NCI-H187 (cell line): ENCODE measurements around the gene SYT14.
"Not testable (repeated sequence)": the region's sequence is repeated elsewhere in the genome, so short reads cannot be mapped to it uniquely, and the experiment has no call there.

Source experiments
- DNase-seq, 2 experiments: peaks; one replicate each; lab custom pipeline; 2025; lab: John Stamatoyannopoulos, UW

Gene SYT14

GRCh38 chr1:209936125-209936524 lies 1.9 kb upstream of the SYT14 start:
- no peak for DNase-seq

- DNase-seq: no peak
Observed at GRCh38 chr1:209945377-209945776, 7.4 kb downstream of the SYT14 start.

- DNase-seq: no peak
Observed at GRCh38 chr1:209948155-209948554, 10.1 kb downstream of the SYT14 start.

- DNase-seq: no peak
Observed at GRCh38 chr1:209956116-209956515, 18.1 kb downstream of the SYT14 start.

GRCh38 chr1:209959623-209960022 lies 21.6 kb downstream of the SYT14 start:
- DNase-seq: no peak

GRCh38 chr1:209960926-209961325 lies 22.9 kb downstream of the SYT14 start:
- no peak for DNase-seq

GRCh38 chr1:209962388-209962787 lies 24.4 kb downstream of the SYT14 start:
- no peak for DNase-seq

- DNase-seq: no peak
Observed at GRCh38 chr1:209962856-209963255, 24.8 kb downstream of the SYT14 start.

GRCh38 chr1:209965996-209966395 lies 28.0 kb downstream of the SYT14 start:
- DNase-seq: no peak

GRCh38 chr1:209978721-209979120 lies 40.7 kb downstream of the SYT14 start:
- DNase-seq: not testable (repeated sequence)

DNA sequence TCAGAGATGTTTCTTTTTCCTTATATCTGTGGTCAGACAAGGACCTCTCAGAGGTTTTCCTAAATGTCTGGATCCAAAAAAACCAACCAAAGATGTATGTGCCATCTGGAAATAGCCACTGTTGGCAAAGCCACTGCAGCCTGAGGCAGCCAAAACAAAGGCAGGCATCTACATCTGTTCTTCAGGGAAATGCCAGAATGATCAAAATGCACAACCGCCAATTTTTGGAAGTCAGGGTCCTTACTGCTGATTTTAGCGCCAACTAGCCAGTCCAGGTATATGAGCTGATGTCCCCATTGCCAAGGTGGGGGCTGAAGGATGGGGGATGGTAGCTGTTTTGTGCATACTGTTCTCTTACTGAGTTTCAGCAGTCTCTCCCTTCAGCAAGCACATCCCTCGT lies 45.9 kb downstream of the SYT14 start:
- DNase-seq: no peak

- no peak for DNase-seq
Observed at GRCh38 chr1:209985002-209985401, 47.0 kb downstream of the SYT14 start.

DNA sequence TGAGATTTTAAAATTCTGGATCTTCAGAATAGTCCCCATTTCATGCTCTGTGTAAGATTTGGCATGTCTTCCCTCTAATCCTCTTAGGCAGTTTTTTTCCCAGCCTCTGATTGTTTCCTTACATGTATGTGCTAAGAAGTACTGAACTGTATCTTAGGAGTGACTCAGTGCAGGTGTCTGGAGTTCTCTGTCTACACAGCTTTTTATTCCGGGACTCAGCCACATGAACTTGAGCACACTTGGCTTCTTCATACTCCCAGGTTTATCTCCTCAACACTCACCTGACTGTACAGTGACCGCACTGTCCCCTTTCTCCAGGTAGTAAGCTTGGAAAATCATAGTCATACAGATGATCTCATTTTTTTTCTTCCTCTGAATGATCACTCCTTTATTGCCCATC lies 50.7 kb downstream of the SYT14 start:
- DNase-seq: no peak

DNA sequence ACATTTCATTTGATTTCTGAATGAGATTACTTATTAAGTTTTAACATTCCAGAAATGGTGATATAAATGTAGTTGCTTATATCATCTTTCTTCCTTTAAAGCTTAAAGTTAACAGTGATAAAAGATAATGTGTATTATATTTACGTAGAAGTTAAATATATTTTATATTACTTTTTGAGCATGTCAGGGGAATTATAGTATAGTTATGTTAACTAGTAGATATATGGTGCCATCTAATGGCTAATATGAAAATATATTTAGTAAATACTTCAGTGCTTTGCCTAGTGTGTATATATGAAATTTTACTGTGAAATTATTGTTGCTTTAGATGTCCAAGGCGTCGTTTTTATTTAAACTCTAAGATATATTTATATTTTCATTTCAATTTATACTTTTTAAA lies 51.5 kb downstream of the SYT14 start:
- no peak for DNase-seq

DNA sequence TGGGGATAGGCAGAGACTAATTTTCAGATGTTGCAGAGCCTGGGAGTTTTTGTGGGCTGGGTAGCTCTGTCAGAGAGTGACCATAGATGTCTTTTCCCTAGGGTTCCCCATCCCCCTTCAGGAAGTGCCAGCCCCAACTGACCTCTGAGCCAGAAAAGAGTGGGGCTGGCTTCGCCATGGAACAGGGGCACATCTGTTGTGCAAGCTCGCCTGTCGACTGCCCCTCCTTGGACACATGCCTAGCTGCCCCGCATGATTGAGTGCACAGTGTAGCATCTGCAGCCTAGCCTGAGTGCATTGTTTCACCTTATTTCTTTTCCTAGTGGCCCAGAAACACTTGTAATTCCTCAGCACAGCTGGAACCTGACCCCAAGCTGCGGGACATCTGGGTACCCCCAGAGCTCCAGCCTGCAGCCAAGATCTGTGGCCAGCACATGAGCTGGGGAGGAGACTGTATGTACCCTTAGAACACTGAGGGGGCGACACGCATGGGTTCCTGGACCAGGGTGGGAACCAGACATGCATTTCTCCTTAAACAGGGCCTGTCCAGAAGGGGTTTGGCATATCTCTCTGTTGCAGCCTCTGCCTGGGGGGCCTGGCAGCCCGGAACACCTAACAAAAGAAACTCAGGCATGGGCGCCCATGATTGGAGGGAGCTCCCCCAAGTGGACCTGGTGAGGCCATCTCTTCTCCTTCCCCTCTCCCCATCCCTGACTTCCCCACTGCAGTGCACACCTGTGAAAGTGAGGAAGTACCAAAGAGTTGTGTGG lies 55.2 kb downstream of the SYT14 start:
- no peak for DNase-seq

- no peak for DNase-seq
Observed at GRCh38 chr1:209996348-209996747, 58.3 kb downstream of the SYT14 start.

GRCh38 chr1:209999005-209999404 lies 61.0 kb downstream of the SYT14 start:
- no peak for DNase-seq

DNA sequence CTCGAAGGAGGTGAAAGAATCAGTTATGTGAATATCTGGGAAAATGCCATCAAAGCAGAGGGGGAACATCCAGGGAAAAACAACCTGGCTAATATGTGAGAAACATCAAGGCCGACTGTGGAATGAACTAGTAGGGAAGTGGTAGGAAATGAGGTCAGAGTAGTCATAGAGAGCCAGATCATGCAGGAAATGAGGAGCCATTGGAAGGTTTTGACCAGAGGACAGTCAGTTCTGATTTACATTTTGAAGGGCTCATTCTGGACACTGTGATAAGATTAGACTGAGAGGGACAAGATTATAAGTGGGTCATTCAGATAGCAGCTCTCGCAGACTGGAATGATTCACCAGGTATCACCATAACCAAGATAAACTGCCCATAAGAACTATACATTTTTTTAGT lies 63.7 kb downstream of the SYT14 start:
- no peak for DNase-seq

- DNase-seq: no peak
Observed at GRCh38 chr1:210003501-210003900, 65.5 kb downstream of the SYT14 start.

- no peak for DNase-seq
Observed at GRCh38 chr1:210010161-210010560, 72.1 kb downstream of the SYT14 start.

GRCh38 chr1:210021145-210021860 lies 83.3 kb downstream of the SYT14 start:
- DNase-seq: no peak

DNA sequence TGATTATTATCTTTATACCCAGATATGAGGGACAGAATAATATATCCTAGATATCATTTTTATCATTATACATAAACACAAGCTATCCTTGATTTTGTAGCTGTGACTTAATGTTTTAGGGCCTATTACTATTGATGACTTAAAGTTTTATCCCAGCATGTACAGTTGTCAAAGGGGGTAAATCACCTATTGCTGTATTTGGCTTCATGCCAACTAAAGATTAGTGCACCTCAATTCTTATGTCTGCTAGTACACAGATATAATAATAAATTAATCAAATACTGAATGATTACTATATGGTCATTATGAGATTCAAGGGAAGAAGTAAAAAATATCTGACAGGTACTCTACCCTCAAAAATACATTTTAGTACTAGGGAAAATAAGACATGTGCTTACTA lies 84.0 kb downstream of the SYT14 start:
- DNase-seq: no peak

DNA sequence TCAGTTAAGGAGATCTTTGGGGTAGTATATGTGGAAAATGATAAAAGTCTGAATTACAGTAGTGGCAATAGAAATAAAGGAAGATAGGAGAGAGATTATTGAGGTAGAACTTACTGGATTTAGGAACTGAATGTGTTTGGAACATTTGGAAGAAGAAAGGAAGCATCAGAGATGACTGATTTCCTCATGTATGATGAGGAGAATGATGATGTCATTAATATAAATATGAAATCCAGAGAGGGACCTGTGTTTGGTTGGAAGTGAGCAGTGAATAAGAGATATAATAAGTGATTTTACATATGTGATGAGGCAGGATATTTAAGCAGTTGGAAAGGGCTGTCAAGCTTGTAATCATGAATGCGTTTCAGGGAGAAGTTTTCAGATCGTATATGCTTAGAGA lies 86.3 kb downstream of the SYT14 start:
- DNase-seq: no peak

- no peak for DNase-seq
Observed at GRCh38 chr1:210024996-210025395, 87.0 kb downstream of the SYT14 start.
